Gastroesophageal sphincter (tissue), 4 donors: ENCODE data around the gene HDAC4. TPM values are rescaled to one million over a fixed set of nuclear protein-coding genes. Genes with fewer than 3 reads are reported as not detected.

Experiments
- ATAC-seq: fragments of 150-250 bp; one replicate; pipeline ENCODE4 v1.9.1; 2016; ENCODE audit warnings: mild to moderate bottlenecking, moderate library complexity
- H3K27ac ChIP-seq, 4 donors: fragments of 200-600 bp; sonication (generic) in 3 of 4; 1 replicate in 3 of 4; 2 replicates in 1 of 4; pipeline ENCODE4 v1.5.1; 2016 to 2019
- H3K27me3 ChIP-seq: fragments of 200-600 bp; sonication (generic); one replicate; pipeline ENCODE4 v1.5.1; 2019
- H3K36me3 ChIP-seq, 2 donors: fragments of 200-600 bp; sonication (generic); one replicate each; pipeline ENCODE4 v1.5.1; 2019; ENCODE audit warnings: control low read depth in 1 of 2
- H3K4me1 ChIP-seq, 3 donors: fragments of 200-600 bp; sonication (generic); 1 replicate in 2 of 3; 2 replicates in 1 of 3; pipeline ENCODE4 v1.5.1; 2016 to 2019; ENCODE audit warnings: control low read depth in 2 of 3
- H3K4me3 ChIP-seq, 2 donors: fragments of 200-600 bp; sonication (generic); one replicate each; pipeline ENCODE4 v1.5.1; 2019; ENCODE audit warnings: mild to moderate bottlenecking in 1 of 2, moderate library complexity in 1 of 2
- H3K9me3 ChIP-seq, 3 donors: fragments of 200-600 bp; sonication (generic); one replicate each; pipeline ENCODE4 v1.5.1; 2017 to 2019; ENCODE audit warnings: control low read depth in 2 of 3
- EP300 ChIP-seq: sonication (generic); formaldehyde crosslinking; IDR thresholded peaks from one replicate; pipeline ENCODE4 v1.6.1; 2017; ENCODE audit warnings: antibody characterized with exemption, mild to moderate bottlenecking
- POLR2A ChIP-seq, 2 donors: fragments of 450-650 bp; IDR thresholded peaks; one replicate each; pipeline ENCODE4 v1.6.1; 2017; ENCODE audit warnings: antibody characterized with exemption in 2 of 2, mild to moderate bottlenecking in 2 of 2, moderate library complexity in 1 of 2
- POLR2AphosphoS5 ChIP-seq: sonication (generic); formaldehyde crosslinking; IDR thresholded peaks from one replicate; pipeline ENCODE4 v1.6.1; 2017; ENCODE audit warnings: antibody characterized with exemption
- WGBS, 2 donors: methylation state at CpG; one replicate each; pipeline ENCODE4 v1.1.5; 2018; ENCODE audit warnings: low coverage in 1 of 2; 5-methylcytosine and 5-hydroxymethylcytosine counted together
- total RNA-seq, 4 donors: library from RNA; depleted of rRNA; stranded (reverse); fragments of >200 nt; gene quantifications; one replicate each; pipeline ENCODE4 v1.1.0, GENCODE V29; 2016
- TF ChIP-seq, protein P1 (sequence below), 4 experiments: fragments of 200-600 bp in 2 of 4; fragments of 450-650 bp in 2 of 4; sonication (generic) in 1 of 4; IDR thresholded peaks; one replicate each; pipeline ENCODE4 v1.5.1; 2017 to 2019; ENCODE audit warnings: antibody characterized with exemption in 4 of 4, mild to moderate bottlenecking in 2 of 4, moderate library complexity in 2 of 4

HDAC4 gene
- total RNA-seq, 4 donors from 2014 or later = 41.3 to 104 (median 85.8) TPM

DNA sequence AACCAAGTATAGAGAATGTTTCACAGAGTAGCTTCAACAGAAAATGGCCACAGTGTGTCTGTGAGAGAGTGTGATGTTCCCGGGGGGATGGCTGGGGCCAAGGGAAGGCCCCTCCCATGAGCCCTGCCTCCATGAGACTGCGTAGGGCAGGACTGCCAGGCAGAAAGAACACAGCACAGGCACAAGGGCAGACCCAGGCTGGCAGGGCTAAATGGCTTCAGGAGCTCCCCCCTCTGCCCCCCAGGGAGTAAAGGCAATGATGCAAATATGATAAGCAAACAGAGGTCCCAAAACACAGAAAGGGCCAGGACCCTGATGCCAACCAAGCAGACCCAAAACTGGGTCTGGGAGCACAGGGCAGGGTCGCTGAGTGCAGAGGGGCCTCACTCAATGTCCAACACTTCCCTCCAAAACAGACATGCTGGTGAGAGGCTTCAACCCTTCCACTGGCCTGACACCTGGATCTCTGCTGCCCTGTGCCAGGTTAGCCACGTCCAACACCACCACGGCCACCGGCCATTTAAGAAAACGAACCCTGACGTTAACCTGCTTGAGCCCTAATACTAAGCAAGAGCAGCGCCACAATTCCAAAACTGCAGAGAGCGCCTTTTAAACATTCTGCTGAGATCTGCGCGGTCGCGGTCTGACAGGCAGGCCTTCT lies 90.3 kb downstream of the HDAC4 start:
- Histone ChIP-seq H3K9me3 (no peaks in the 10 kb centered on the region), H3K27ac (peak overlapping the region; percentile 86 to 94 (median 92)), H3K36me3 (no peaks in the 10 kb centered on the region), H3K4me3 (no peak overlapping the region), H3K4me1 (peaks cover 4 to 89% (median 55%) of the 10 kb centered on the region in 3 donors), H3K27me3 (no peaks in the 10 kb centered on the region)
- no peak for ATAC-seq
- TF ChIP-seq, protein P1, sequence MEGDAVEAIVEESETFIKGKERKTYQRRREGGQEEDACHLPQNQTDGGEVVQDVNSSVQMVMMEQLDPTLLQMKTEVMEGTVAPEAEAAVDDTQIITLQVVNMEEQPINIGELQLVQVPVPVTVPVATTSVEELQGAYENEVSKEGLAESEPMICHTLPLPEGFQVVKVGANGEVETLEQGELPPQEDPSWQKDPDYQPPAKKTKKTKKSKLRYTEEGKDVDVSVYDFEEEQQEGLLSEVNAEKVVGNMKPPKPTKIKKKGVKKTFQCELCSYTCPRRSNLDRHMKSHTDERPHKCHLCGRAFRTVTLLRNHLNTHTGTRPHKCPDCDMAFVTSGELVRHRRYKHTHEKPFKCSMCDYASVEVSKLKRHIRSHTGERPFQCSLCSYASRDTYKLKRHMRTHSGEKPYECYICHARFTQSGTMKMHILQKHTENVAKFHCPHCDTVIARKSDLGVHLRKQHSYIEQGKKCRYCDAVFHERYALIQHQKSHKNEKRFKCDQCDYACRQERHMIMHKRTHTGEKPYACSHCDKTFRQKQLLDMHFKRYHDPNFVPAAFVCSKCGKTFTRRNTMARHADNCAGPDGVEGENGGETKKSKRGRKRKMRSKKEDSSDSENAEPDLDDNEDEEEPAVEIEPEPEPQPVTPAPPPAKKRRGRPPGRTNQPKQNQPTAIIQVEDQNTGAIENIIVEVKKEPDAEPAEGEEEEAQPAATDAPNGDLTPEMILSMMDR (IDR thresholded peaks at IDR 0.05) = no peak
- TF ChIP-seq POLR2A (IDR thresholded peaks at IDR 0.05) (no peak), POLR2AphosphoS5 (no peak), EP300 (no peak)
- WGBS, 2 donors = 47 to 70% methylated on average over 3 to 8 of the region's 14 CpGs

DNA sequence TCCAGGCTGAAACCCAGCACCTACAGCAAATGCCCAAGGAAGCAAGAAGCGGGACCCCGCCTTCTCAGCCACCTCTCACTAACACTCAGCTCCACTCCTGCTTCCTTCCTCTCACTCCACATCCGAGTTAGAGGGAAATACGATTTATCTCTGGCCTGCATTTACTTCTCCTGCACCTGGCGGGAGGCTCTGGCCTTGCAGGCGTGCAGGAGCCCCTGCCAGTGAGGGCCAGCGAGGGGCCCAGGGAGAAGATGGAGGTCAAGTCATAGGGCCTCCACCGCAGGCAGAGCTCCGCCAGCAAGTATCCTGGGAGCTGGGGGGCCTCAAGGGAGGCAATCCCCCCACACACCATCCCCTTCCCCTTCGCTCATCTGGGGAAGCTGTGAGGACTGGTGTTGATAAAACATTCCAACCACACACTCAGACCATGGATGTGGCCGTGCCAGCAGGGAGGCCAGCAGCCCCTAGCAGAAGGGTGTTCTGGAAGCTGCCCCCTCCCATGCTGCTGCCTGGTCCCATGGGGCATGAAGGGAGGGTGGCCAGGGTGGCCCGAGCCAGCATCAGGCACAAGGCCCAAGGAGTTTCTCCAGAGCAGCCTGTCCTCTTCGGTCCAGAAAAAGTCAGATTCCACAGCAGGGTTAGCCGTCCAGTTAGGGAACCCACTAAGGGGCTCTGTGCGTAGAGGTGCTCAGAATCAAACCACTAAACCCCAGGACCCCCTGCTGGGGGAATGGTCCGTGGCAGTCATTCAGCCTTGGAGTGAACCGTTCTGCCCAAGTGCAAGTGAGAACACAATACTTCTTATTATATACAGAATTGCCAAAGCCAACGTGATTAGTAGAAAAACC lies 91.2 kb downstream of the HDAC4 start:
- H3K4me1 ChIP-seq = peaks cover 4 to 95% (median 59%) of the 10 kb centered on the region in 3 donors

DNA sequence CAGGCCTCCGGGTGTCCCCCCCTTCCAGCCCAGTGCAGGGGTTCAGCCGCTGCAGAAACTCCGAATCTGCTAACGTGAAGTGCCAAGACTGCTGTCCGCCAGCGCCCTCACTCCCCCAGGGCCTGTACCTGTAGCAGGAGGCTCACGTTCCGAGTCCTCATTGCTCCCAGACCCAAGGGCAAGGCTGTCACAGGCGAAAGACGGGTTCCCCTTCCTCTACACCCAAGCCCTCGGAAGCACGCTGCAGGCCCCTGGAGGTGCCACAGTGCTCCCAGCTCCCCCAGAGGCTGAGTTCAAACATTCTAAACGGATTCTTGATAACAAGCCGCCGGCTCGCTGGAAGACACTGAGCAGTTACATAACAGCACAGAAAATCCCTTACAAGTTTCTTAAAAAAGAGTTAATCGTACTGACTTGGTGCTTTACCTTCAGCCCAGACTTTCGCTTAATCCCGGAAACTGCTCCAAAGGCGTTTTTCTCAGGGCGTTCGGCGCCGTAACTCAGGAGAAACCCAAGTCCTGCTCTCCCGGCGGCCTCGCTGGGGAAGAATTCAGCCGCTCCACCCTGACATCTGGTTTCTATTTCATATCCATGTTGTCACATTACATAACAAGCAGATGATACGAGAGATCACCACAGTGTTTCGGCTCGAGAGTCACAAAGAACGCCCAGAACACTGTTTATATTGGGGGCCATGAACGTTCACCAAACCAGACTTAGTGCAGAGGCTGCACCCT lies 92.0 kb downstream of the HDAC4 start:
- H3K9me3 ChIP-seq = no peaks in the 10 kb centered on the region
- peak overlapping the region; percentile 53 to 55 for H3K4me3 ChIP-seq
- WGBS, 2 donors = 5 to 8% methylated on average over 4 to 10 of the region's 33 CpGs
- peak; percentile 53 for ATAC-seq
- peak overlapping the region; percentile 86 to 94 (median 92) for H3K27ac ChIP-seq
- no peaks in the 10 kb centered on the region for H3K36me3 ChIP-seq
- H3K4me1 ChIP-seq = peaks cover 4 to 98% (median 64%) of the 10 kb centered on the region in 3 donors
- TF ChIP-seq, protein P1 (IDR thresholded peaks at IDR 0.05) = peak in 1 of 4 experiments; percentile 42
- TF ChIP-seq POLR2A (IDR thresholded peaks at IDR 0.05) (peak in 1 of 2 donors; percentile 36), POLR2AphosphoS5 (peak; percentile 59), EP300 (no peak)
- no peaks in the 10 kb centered on the region for H3K27me3 ChIP-seq

More for the DNA sequence above, 91.2 kb downstream of the HDAC4 start:
- TF ChIP-seq, protein P1 (IDR thresholded peaks at IDR 0.05) = peak in 1 of 4 experiments; percentile 33
- no peak for TF ChIP-seq POLR2A (IDR thresholded peaks at IDR 0.05)
- Histone ChIP-seq H3K36me3 (no peaks in the 10 kb centered on the region), H3K9me3 (no peaks in the 10 kb centered on the region), H3K4me3 (peak overlapping the region; percentile 53 to 55), H3K27me3 (no peaks in the 10 kb centered on the region), H3K27ac (peak overlapping the region; percentile 86 to 94 (median 92))
- ATAC-seq = no peak
- WGBS, 2 donors = 7 to 31% methylated on average over 3 to 7 of the region's 18 CpGs

DNA sequence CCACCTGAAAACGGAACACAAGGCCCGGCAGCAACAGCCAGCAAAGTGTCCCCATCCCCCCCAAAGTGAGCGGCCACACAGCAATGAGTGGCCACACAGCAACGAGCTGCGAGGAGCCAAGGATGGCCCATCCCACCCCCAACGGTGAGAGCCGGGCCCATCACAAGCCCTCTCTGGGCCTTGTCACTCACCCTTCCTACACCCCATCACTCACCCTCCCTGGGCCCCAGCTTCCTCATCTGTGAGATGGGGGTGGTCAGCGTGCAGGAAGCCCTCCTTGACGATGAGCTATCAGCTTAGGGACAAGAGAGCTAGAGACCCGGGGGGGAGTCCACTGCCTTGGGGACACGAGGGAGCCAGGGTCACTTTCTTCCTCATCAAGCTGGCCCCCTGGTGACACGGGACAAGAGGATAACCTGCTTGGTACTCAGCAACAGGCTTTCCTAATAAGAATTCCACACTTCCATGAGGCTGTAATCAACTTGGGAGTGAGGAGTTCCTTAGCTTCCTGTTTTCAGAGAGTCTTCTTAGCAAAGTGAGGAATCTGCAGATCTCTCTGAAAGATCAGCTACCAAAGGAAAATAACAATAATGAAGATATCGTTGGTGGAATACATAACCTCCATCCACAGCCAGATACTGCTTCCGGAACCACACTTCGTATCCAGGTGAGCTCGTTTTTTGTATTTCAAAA lies 92.8 kb downstream of the HDAC4 start:
- Histone ChIP-seq H3K4me3 (peak overlapping the region; percentile 53 to 55), H3K27me3 (no peaks in the 10 kb centered on the region), H3K9me3 (no peaks in the 10 kb centered on the region), H3K36me3 (no peaks in the 10 kb centered on the region), H3K4me1 (peaks cover 4 to 98% (median 64%) of the 10 kb centered on the region in 3 donors), H3K27ac (peak overlapping the region; percentile 86 to 94 (median 92))
- 6 to 12% methylated on average over 4 to 5 of the region's 16 CpGs for WGBS, 2 donors
- ATAC-seq = no peak
- TF ChIP-seq EP300 (no peak), POLR2AphosphoS5 (no peak), POLR2A (IDR thresholded peaks at IDR 0.05) (no peak)
- TF ChIP-seq, protein P1 (IDR thresholded peaks at IDR 0.05) = no peak
